ENCODE results near the gene SELENOP. TPM values are rescaled to one million over a fixed set of nuclear protein-coding genes. Genes with fewer than 3 reads are reported as not detected.
A peak's percentile ranks its signal among the peaks of the same experiment; 100 is the strongest.

SELENOP gene
- total and polyA plus RNA-seq, 9 of the 15 experiments (the other 6 are each of a cell fraction or from before 2014, with no cell fraction given): 3.2 to 6.3 (median 4.5) TPM

- TF ChIP-seq, protein P1, sequence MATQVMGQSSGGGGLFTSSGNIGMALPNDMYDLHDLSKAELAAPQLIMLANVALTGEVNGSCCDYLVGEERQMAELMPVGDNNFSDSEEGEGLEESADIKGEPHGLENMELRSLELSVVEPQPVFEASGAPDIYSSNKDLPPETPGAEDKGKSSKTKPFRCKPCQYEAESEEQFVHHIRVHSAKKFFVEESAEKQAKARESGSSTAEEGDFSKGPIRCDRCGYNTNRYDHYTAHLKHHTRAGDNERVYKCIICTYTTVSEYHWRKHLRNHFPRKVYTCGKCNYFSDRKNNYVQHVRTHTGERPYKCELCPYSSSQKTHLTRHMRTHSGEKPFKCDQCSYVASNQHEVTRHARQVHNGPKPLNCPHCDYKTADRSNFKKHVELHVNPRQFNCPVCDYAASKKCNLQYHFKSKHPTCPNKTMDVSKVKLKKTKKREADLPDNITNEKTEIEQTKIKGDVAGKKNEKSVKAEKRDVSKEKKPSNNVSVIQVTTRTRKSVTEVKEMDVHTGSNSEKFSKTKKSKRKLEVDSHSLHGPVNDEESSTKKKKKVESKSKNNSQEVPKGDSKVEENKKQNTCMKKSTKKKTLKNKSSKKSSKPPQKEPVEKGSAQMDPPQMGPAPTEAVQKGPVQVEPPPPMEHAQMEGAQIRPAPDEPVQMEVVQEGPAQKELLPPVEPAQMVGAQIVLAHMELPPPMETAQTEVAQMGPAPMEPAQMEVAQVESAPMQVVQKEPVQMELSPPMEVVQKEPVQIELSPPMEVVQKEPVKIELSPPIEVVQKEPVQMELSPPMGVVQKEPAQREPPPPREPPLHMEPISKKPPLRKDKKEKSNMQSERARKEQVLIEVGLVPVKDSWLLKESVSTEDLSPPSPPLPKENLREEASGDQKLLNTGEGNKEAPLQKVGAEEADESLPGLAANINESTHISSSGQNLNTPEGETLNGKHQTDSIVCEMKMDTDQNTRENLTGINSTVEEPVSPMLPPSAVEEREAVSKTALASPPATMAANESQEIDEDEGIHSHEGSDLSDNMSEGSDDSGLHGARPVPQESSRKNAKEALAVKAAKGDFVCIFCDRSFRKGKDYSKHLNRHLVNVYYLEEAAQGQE (IDR thresholded peaks at IDR 0.05; ENCODE audit: borderline replicate concordance): peak; percentile 80
- TF ChIP-seq, protein P1 (CRISPR knock-in tag; IDR thresholded peaks at IDR 0.05; ENCODE audit: low read depth): no peak
- TF ChIP-seq SIRT6 (IDR thresholded peaks at IDR 0.05; ENCODE audit: low read depth, low read length) (no peak), TRIM25 (IDR thresholded peaks at IDR 0.05; ENCODE audit: borderline replicate concordance) (no peak), SUPT5H (IDR thresholded peaks at IDR 0.05) (no peak), ZBTB43 (CRISPR knock-in tag; IDR thresholded peaks at IDR 0.05) (no peak), HBP1 (CRISPR knock-in tag; IDR thresholded peaks at IDR 0.05) (no peak), ZNF324 (CRISPR knock-in tag; IDR thresholded peaks at IDR 0.05) (no peak), BHLHE40 (IDR thresholded peaks at IDR 0.05; ENCODE audit: low read length) (no peak), CTCF (IDR thresholded peaks at IDR 0.05 in 2 of 3, conservative IDR thresholded peaks at IDR 0.05 in 1 of 3; ENCODE audit: insufficient read depth in 2 of 3, low read depth in 1 of 3, low read length in 3 of 3) (peak; percentile 40 to 79 (median 46); a peak in 3 of 6 replicates), SMC3 (conservative IDR thresholded peaks at IDR 0.05; ENCODE audit: insufficient read depth, low read depth, low read length) (peak; percentile 75)
- TF ChIP-seq, protein P2, sequence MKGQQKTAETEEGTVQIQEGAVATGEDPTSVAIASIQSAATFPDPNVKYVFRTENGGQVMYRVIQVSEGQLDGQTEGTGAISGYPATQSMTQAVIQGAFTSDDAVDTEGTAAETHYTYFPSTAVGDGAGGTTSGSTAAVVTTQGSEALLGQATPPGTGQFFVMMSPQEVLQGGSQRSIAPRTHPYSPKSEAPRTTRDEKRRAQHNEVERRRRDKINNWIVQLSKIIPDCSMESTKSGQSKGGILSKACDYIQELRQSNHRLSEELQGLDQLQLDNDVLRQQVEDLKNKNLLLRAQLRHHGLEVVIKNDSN (CRISPR knock-in tag; IDR thresholded peaks at IDR 0.05): no peak
These were observed 44.1 kb downstream of the SELENOP start (continued) for GRCh38 chr5:42767491-42768105.

Measured in K562 (cell line).